Parathyroid adenoma (tissue), 2 donors: ENCODE data around the gene THEMIS2.

Experiments
- H2AFZ ChIP-seq: fragments of 300-600 bp; sonication (generic); one replicate; pipeline ENCODE4 v1.7.0; 2017; ENCODE audit warnings: antibody characterized with exemption, mild to moderate bottlenecking
- H3K27ac ChIP-seq: fragments of 300-600 bp; sonication (generic); one replicate; pipeline ENCODE4 v1.7.0; 2017
- H3K27me3 ChIP-seq: fragments of 300-600 bp; sonication (generic); one replicate; pipeline ENCODE4 v1.7.0; 2017; ENCODE audit warnings: low read length; ENCODE audit not compliant: control insufficient read depth, insufficient read depth
- H3K36me3 ChIP-seq: fragments of 300-600 bp; sonication (generic); one replicate; pipeline ENCODE4 v1.7.0; 2017; ENCODE audit warnings: low read length; ENCODE audit not compliant: control insufficient read depth, insufficient read depth
- H3K4me1 ChIP-seq: fragments of 300-600 bp; sonication (generic); one replicate; pipeline ENCODE4 v1.7.0; 2017; ENCODE audit warnings: control low read depth
- H3K4me2 ChIP-seq: fragments of 300-600 bp; sonication (generic); one replicate; pipeline ENCODE4 v1.7.0; 2017; ENCODE audit warnings: low read length
- H3K4me3 ChIP-seq: fragments of 300-600 bp; sonication (generic); one replicate; pipeline ENCODE4 v1.7.0; 2017; ENCODE audit warnings: low read depth, low read length
- H3K79me2 ChIP-seq: fragments of 300-600 bp; sonication (generic); one replicate; pipeline ENCODE4 v1.7.0; 2017; ENCODE audit warnings: control low read depth
- H3K9ac ChIP-seq: fragments of 300-600 bp; sonication (generic); one replicate; pipeline ENCODE4 v1.7.0; 2017; ENCODE audit warnings: mild to moderate bottlenecking
- H3K9me3 ChIP-seq: fragments of 300-600 bp; sonication (generic); one replicate; pipeline ENCODE4 v1.7.0; 2017; ENCODE audit warnings: low read length; ENCODE audit not compliant: control insufficient read depth
- TF ChIP-seq, protein P1 (sequence below): fragments of 300-600 bp; sonication (generic); IDR thresholded peaks from one replicate; pipeline ENCODE4 v1.7.0; 2017; ENCODE audit warnings: antibody characterized with exemption, mild to moderate bottlenecking
- donor health status: primary hyperparathyroidism.

Gene THEMIS2

GRCh38 chr1:27887215-27888021 is 15.1 kb downstream of the THEMIS2 start:
- peaks cover 9% of the 10 kb centered on the region for H3K4me1 ChIP-seq
- no peak overlapping the region for H3K27ac ChIP-seq

GRCh38 chr1:27889506-27889905 is 17.2 kb downstream of the THEMIS2 start:
- no peak overlapping the region for H3K9ac ChIP-seq
- no peak overlapping the region for H3K4me3 ChIP-seq
- no peaks in the 10 kb centered on the region for H3K36me3 ChIP-seq
- no peaks in the 10 kb centered on the region for H3K9me3 ChIP-seq
- no peak overlapping the region for H3K4me2 ChIP-seq
- TF ChIP-seq, protein P1, sequence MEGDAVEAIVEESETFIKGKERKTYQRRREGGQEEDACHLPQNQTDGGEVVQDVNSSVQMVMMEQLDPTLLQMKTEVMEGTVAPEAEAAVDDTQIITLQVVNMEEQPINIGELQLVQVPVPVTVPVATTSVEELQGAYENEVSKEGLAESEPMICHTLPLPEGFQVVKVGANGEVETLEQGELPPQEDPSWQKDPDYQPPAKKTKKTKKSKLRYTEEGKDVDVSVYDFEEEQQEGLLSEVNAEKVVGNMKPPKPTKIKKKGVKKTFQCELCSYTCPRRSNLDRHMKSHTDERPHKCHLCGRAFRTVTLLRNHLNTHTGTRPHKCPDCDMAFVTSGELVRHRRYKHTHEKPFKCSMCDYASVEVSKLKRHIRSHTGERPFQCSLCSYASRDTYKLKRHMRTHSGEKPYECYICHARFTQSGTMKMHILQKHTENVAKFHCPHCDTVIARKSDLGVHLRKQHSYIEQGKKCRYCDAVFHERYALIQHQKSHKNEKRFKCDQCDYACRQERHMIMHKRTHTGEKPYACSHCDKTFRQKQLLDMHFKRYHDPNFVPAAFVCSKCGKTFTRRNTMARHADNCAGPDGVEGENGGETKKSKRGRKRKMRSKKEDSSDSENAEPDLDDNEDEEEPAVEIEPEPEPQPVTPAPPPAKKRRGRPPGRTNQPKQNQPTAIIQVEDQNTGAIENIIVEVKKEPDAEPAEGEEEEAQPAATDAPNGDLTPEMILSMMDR = no peak
- H3K79me2 ChIP-seq = no peaks in the 10 kb centered on the region
- H3K4me1 ChIP-seq = no peaks in the 10 kb centered on the region
- no peak overlapping the region for H2AFZ ChIP-seq
- no peak overlapping the region for H3K27ac ChIP-seq
- H3K27me3 ChIP-seq = no peaks in the 10 kb centered on the region

More at GRCh38 chr1:27887215-27888021, 15.1 kb downstream of the THEMIS2 start:
- Histone ChIP-seq H3K4me3 (no peak overlapping the region), H3K9me3 (no peaks in the 10 kb centered on the region), H3K9ac (no peak overlapping the region), H3K4me2 (no peak overlapping the region), H3K27me3 (no peaks in the 10 kb centered on the region), H3K36me3 (no peaks in the 10 kb centered on the region), H2AFZ (no peak overlapping the region), H3K79me2 (no peaks in the 10 kb centered on the region)
- TF ChIP-seq, protein P1 = no peak

GRCh38 chr1:27891196-27891889 is 19.0 kb downstream of the THEMIS2 start:
- Histone ChIP-seq H3K9ac (no peak overlapping the region), H3K4me1 (no peaks in the 10 kb centered on the region), H3K27me3 (no peaks in the 10 kb centered on the region), H2AFZ (no peak overlapping the region), H3K79me2 (no peaks in the 10 kb centered on the region), H3K36me3 (no peaks in the 10 kb centered on the region), H3K27ac (peak overlapping the region; percentile 51), H3K4me3 (no peak overlapping the region), H3K4me2 (no peak overlapping the region), H3K9me3 (no peaks in the 10 kb centered on the region)
- TF ChIP-seq, protein P1 = no peak

GRCh38 chr1:27894521-27894920 is 22.2 kb downstream of the THEMIS2 start:
- no peaks in the 10 kb centered on the region for H3K27me3 ChIP-seq
- no peaks in the 10 kb centered on the region for H3K4me1 ChIP-seq
- peak overlapping the region; percentile 47 for H3K4me2 ChIP-seq
- H3K36me3 ChIP-seq = no peaks in the 10 kb centered on the region
- H3K9ac ChIP-seq = no peak overlapping the region
- H3K79me2 ChIP-seq = no peaks in the 10 kb centered on the region
- no peak overlapping the region for H3K4me3 ChIP-seq
- no peaks in the 10 kb centered on the region for H3K9me3 ChIP-seq
- H3K27ac ChIP-seq = no peak overlapping the region
- H2AFZ ChIP-seq = no peak overlapping the region
- TF ChIP-seq, protein P1 = no peak
